ENCODE data around the gene STIP1. TPM values are rescaled to one million over a fixed set of nuclear protein-coding genes. Genes with fewer than 3 reads are reported as not detected.

The STIP1 gene
- total and polyA plus RNA-seq, 9 of the 15 experiments (the other 6 are each of a cell fraction or from before 2014, with no cell fraction given), result 58.1 to 465 (median 346) TPM

- TF ChIP-seq, protein P1, sequence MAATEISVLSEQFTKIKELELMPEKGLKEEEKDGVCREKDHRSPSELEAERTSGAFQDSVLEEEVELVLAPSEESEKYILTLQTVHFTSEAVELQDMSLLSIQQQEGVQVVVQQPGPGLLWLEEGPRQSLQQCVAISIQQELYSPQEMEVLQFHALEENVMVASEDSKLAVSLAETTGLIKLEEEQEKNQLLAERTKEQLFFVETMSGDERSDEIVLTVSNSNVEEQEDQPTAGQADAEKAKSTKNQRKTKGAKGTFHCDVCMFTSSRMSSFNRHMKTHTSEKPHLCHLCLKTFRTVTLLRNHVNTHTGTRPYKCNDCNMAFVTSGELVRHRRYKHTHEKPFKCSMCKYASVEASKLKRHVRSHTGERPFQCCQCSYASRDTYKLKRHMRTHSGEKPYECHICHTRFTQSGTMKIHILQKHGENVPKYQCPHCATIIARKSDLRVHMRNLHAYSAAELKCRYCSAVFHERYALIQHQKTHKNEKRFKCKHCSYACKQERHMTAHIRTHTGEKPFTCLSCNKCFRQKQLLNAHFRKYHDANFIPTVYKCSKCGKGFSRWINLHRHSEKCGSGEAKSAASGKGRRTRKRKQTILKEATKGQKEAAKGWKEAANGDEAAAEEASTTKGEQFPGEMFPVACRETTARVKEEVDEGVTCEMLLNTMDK (IDR thresholded peaks at IDR 0.05; ENCODE audit: borderline replicate concordance, insufficient read depth, low read depth, low read length, poor library complexity, severe bottlenecking), result peak; percentile 64
- TF ChIP-seq HNRNPLL (IDR thresholded peaks at IDR 0.05; ENCODE audit: low read depth, low read length, poor library complexity, severe bottlenecking) (peak; percentile 56), GABPB2 (CRISPR knock-in tag; conservative IDR thresholded peaks at IDR 0.05) (no peak), ZNF197 (CRISPR knock-in tag; IDR thresholded peaks at IDR 0.05; ENCODE audit: low read depth) (no peak), ZBTB17 (CRISPR knock-in tag; IDR thresholded peaks at IDR 0.05) (peak; percentile 39; the same call in 1 of the 2 replicates), PKNOX1 (IDR thresholded peaks at IDR 0.05) (no peak), DPF2 (IDR thresholded peaks at IDR 0.05) (no peak), SRSF9 (IDR thresholded peaks at IDR 0.05; ENCODE audit: borderline replicate concordance, low read depth, low read length) (no peak), ZNF740 (CRISPR knock-in tag; IDR thresholded peaks at IDR 0.05) (no peak), ZNF740 (tag; IDR thresholded peaks at IDR 0.05) (no peak), PPARD (CRISPR knock-in tag; IDR thresholded peaks at IDR 0.05) (no peak), MAFG (tag; conservative IDR thresholded peaks at IDR 0.05) (no peak), RBM17 (IDR thresholded peaks at IDR 0.05; ENCODE audit: borderline replicate concordance, low read depth, low read length) (no peak), SNIP1 (IDR thresholded peaks at IDR 0.05; ENCODE audit: low read depth) (peak; percentile 71; the same call in 1 of the 2 replicates), NONO (IDR thresholded peaks at IDR 0.05; ENCODE audit: low read depth in 2 of 2, low read length in 1 of 2) (peak; percentile 62 to 77; a peak in 3 of 4 replicates), HNRNPK (IDR thresholded peaks at IDR 0.05; ENCODE audit: low read depth, low read length, poor library complexity, severe bottlenecking) (no peak), FIP1L1 (IDR thresholded peaks at IDR 0.05; ENCODE audit: low read depth, low read length, poor library complexity, severe bottlenecking) (peak; percentile 90), BHLHE40 (IDR thresholded peaks at IDR 0.05; ENCODE audit: low read length) (peak; percentile 93), ZNF253 (CRISPR knock-in tag; conservative IDR thresholded peaks at IDR 0.05) (no peak), ZBTB34 (CRISPR knock-in tag; IDR thresholded peaks at IDR 0.05) (no peak), NEUROD1 (IDR thresholded peaks at IDR 0.05; ENCODE audit: borderline replicate concordance, low read depth, low read length, partially characterized antibody) (no peak)
Observed at GRCh38 chr11:64165842-64166635, 19.9 kb upstream of the STIP1 start, which contains the start of gene MACROD1 (continued).
